Subcutaneous abdominal adipose tissue (tissue), 5 donors: ENCODE results near the gene NR5A1.

Experiments
- H3K27ac ChIP-seq: one replicate; pipeline ENCODE4 v1.7.0; 2013; ENCODE audit warnings: low read depth, mild to moderate bottlenecking, inconsistent platforms, low read length, moderate library complexity
- H3K27me3 ChIP-seq, 5 donors: one replicate each; pipeline ENCODE4 v1.7.0; 2013; ENCODE audit warnings: low read length in 5 of 5, inconsistent platforms in 1 of 5; ENCODE audit not compliant: control insufficient read depth in 5 of 5, insufficient read depth in 4 of 5
- H3K36me3 ChIP-seq, 5 donors: one replicate each; pipeline ENCODE4 v1.7.0; 2013; ENCODE audit warnings: low read length in 5 of 5; ENCODE audit not compliant: control insufficient read depth in 5 of 5, insufficient read depth in 5 of 5
- H3K4me1 ChIP-seq, 5 donors: one replicate each; pipeline ENCODE4 v1.7.0; 2013; ENCODE audit warnings: low read length in 5 of 5, mild to moderate bottlenecking in 3 of 5, moderate library complexity in 1 of 5; ENCODE audit not compliant: control insufficient read depth in 5 of 5, insufficient read depth in 5 of 5
- H3K4me3 ChIP-seq, 5 donors: one replicate each; pipeline ENCODE4 v1.7.0; 2013; ENCODE audit warnings: low read length in 5 of 5, low read depth in 1 of 5
- H3K9ac ChIP-seq, 5 donors: one replicate each; pipeline ENCODE4 v1.7.0; 2013; ENCODE audit warnings: low read length in 5 of 5, mild to moderate bottlenecking in 4 of 5, moderate library complexity in 3 of 5
- H3K9me3 ChIP-seq, 5 donors: one replicate each; pipeline ENCODE4 v1.7.0; 2013; ENCODE audit warnings: low read length in 5 of 5; ENCODE audit not compliant: control insufficient read depth in 5 of 5
- donor health status: healthy.
- donor health status: healthy.
- donor health status: healthy.
- donor health status: healthy.
- donor health status: healthy.

NR5A1 gene

DNA sequence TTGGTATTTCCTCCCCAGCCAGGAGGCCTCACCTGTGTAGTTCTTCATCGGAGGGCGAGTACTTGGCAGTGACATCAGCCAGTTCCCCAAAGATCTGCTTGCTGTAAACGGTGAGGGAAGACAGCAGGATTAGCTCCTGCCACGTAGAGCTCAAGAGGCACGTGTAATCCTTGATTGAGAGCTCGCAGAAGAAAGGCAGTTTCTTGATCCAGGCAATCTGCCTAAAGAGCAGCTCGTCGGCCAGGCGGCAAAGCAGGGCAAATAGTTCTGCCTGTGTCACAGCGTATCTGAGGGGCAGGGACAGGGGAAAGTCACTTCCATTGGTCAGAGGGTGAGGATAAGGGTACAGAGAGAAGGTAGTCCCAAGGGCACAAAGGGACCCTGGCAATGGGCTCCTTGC lies 28.6 kb upstream of the NR5A1 start:
- Histone ChIP-seq H3K27ac (no peak overlapping the region), H3K4me3 (no peak overlapping the region), H3K4me1 (peaks cover 0 to 7% (median 0%) of the 10 kb centered on the region in 5 donors), H3K36me3 (no peaks in the 10 kb centered on the region), H3K9ac (no peak overlapping the region), H3K27me3 (no peaks in the 10 kb centered on the region), H3K9me3 (no peaks in the 10 kb centered on the region)

DNA sequence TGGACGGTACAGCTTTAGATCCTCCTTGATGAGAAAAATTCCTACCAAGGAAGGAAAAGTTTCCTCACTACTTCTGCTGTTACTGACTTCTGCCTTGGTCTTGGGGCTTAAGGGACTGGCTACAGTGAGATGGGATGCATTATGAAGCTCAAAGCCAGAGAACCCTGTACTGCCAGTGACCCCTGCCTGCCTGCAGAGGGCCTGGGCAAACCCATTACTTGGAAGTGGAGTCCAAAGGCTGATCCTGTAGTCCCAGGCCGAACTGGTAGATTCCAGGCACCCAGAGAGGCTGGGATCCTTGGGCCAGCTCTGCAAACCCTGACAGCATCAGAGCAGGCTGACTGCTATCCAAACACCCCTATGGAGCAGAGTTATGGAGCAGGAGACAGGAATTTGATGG lies 25.7 kb upstream of the NR5A1 start:
- Histone ChIP-seq H3K4me3 (no peak overlapping the region), H3K4me1 (peaks cover 0 to 7% (median 0%) of the 10 kb centered on the region in 5 donors), H3K9ac (no peak overlapping the region), H3K36me3 (no peaks in the 10 kb centered on the region), H3K27ac (no peak overlapping the region), H3K27me3 (no peaks in the 10 kb centered on the region), H3K9me3 (no peaks in the 10 kb centered on the region)

DNA sequence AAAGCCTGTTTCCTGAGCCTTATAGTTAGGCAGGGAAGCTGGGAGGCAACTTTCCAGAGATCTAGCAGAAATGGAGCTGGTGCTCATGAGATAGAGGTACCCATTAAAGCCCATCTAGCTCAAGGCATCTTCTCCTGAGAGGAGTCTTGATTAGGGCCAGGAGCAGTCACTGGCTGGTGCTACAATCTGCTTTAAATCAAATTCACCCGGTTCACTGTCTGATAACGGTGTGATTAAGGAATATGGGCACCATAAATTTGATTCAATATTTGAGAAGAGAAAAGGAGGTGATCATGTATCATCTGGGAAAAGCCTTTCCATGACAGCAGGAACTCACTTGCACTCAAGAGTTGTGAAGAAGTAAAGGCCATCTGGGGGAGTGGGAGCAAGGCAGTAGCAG lies 23.9 kb upstream of the NR5A1 start:
- Histone ChIP-seq H3K27ac (no peak overlapping the region), H3K9ac (no peak overlapping the region), H3K4me1 (no peaks in the 10 kb centered on the region), H3K27me3 (no peaks in the 10 kb centered on the region), H3K9me3 (no peaks in the 10 kb centered on the region), H3K4me3 (no peak overlapping the region), H3K36me3 (peaks cover 0 to 6% (median 0%) of the 10 kb centered on the region in 5 donors)

DNA sequence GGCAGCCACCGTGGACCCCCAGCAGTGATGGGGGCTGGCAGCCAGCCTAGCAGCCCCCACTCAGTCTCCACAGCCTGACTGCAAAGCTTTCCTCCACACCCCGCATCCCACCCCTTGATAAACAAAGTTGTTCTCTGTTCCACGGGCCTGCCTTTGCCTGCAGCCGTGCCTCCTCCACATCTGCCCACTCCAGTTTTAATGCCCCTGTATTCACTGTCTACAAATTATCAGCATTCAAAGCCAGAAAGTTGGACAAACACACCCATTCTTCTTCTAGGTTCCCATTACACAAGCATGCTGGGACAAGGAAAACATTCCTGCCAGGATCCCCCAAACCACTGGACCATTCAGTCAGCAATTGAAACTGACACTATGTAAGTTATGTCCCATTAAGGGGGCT lies 23.0 kb upstream of the NR5A1 start:
- Histone ChIP-seq H3K36me3 (peaks cover 0 to 7% (median 0%) of the 10 kb centered on the region in 5 donors), H3K9me3 (no peaks in the 10 kb centered on the region), H3K27me3 (no peaks in the 10 kb centered on the region), H3K4me1 (no peaks in the 10 kb centered on the region), H3K9ac (no peak overlapping the region), H3K4me3 (no peak overlapping the region), H3K27ac (no peak overlapping the region)

DNA sequence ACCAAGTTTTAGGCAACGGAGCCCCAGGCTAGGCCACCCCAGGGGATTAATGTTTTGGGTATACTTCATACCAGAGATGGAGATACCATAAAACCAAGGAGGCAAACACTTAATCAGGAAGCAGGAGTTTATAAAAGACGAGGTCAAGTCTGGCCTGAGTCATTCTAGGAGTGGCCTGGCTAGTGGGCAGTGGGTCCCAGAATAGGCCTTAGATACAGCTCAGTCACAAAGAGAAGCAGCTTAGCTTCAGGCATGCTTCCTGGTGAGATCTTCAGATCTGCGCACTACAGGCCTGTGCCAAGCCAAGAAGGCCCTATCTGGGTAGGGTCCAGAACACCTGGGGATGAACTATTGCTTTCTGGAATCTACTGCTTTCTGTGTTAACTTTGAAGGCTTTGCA lies 20.6 kb upstream of the NR5A1 start:
- no peak overlapping the region for H3K27ac ChIP-seq
- no peak overlapping the region for H3K4me3 ChIP-seq
- peaks cover 0 to under 1% (median 0%) of the 10 kb centered on the region in 5 donors for H3K27me3 ChIP-seq
- no peaks in the 10 kb centered on the region for H3K4me1 ChIP-seq
- no peaks in the 10 kb centered on the region for H3K9me3 ChIP-seq
- H3K36me3 ChIP-seq, result peaks cover 0 to 7% (median 0%) of the 10 kb centered on the region in 5 donors
- H3K9ac ChIP-seq, result no peak overlapping the region

DNA sequence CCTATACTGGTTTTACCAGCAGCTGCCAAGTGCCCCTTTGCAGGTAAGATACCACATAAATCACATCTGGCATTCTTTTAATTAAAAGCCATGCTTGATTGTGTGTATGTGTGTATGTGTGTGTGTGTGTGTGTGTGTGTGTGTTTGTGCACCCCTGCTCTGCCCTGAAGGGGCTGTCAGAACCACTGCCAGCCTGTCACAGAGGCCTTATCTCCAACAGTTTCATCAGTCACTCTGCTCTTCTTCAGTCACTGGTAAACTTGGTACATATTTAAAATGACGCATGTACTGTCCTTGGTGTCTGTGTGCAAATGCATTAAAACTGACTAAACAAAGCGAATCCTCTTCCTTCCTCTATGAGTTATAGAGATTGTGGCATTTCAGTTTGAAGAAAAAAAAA lies 19.0 kb upstream of the NR5A1 start:
- H3K27me3 ChIP-seq, result peaks cover 0 to 4% (median 0%) of the 10 kb centered on the region in 5 donors
- H3K4me3 ChIP-seq, result no peak overlapping the region
- H3K36me3 ChIP-seq, result peaks cover 0 to 12% (median 0%) of the 10 kb centered on the region in 5 donors
- H3K9ac ChIP-seq, result no peak overlapping the region
- no peak overlapping the region for H3K27ac ChIP-seq
- no peaks in the 10 kb centered on the region for H3K9me3 ChIP-seq
- H3K4me1 ChIP-seq, result no peaks in the 10 kb centered on the region

DNA sequence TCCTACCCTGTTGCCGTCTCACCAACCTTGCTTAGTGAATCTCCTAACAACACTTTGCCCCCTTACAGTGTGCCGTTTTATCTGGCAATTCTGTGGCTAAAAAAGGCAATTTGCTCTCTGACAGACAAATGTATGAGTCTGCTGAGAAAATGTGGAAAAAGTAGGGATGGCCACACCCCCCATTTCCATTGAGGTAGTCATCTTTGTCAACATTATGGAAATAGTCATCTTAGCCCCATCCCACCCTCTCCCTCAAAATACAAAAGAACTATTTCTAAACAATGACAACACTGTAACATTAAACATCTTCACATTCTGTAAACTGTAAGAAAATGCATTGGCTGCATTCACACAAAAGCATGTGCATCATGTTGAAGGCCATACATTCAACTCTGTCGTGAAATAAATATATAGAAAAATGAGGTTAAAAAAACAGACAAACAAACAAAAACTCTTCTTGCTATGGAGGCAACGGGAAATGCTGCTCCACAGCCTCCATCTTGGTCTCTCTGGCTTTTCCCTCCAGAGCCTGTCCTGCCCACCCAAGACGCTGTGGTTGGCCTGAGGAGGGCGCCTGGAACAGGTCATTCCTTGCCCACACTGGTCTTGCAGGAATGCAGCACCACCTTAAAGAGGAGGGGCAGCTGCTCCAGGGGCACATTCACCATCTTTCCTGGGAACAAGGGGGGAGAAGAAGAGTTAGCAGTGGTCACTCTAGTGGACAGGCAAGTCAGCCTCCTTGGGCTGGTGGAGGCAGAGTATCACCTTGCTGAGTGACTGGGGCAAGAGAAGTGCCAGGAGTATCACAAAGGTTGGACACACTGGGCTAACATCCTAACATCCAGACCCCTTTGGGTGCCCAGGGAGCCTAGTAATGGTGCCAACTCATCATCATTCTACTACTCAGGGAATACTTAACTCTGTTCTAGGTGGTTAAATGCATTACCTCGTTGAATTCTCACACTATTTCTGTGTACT lies 15.2 kb upstream of the NR5A1 start:
- Histone ChIP-seq H3K9me3 (no peaks in the 10 kb centered on the region), H3K27ac (no peak overlapping the region), H3K27me3 (peaks cover 0 to 4% (median 4%) of the 10 kb centered on the region in 5 donors), H3K4me3 (no peak overlapping the region), H3K9ac (no peak overlapping the region), H3K4me1 (no peaks in the 10 kb centered on the region), H3K36me3 (peaks cover 0 to 15% (median 0%) of the 10 kb centered on the region in 5 donors)

DNA sequence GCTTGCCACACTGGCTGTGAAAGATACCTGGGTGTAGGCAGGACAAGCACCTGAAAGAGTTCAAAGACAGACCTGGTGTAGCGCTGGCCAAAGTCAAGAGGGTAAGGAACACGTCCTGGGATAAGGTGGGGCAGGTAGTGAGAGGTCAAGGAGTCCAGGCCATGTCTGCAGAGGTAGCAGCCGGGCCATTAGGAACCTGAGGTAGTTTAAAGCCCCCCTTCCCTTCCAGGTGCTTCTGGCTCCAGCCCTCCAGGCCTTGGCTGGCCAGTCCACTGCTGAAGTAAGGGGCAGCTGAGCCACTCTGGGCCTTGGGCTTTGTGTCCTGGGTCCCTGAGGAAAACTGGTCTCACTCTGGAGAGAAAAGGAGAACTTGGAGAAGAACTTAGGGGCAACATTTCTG lies 13.9 kb upstream of the NR5A1 start:
- Histone ChIP-seq H3K27ac (no peak overlapping the region), H3K4me3 (no peak overlapping the region), H3K27me3 (peaks cover 0 to 4% (median 4%) of the 10 kb centered on the region in 5 donors), H3K9me3 (no peaks in the 10 kb centered on the region), H3K9ac (no peak overlapping the region), H3K4me1 (no peaks in the 10 kb centered on the region), H3K36me3 (peaks cover 0 to 9% (median 0%) of the 10 kb centered on the region in 5 donors)

DNA sequence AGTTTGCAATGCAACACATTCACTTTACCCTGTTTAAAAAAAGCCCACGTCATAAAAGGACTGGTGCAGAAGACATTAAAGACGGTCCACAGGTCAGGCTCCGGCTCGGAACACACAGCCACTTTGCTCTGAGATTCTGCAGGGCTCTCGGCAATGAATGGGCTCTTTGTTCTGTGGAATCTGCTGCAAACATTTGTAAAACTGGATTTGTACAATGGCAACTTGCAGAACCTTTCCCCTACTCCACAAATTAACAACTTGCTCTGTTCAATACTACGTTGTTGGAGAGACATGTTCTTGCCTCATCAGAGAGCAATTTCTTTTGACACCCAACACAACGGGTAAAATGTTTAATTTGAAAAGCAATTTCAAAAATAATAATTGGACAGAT lies 13.0 kb upstream of the NR5A1 start:
- H3K27ac ChIP-seq, result no peak overlapping the region
- H3K4me3 ChIP-seq, result no peak overlapping the region
- peaks cover 0 to 8% (median 0%) of the 10 kb centered on the region in 5 donors for H3K36me3 ChIP-seq
- no peak overlapping the region for H3K9ac ChIP-seq
- no peaks in the 10 kb centered on the region for H3K9me3 ChIP-seq
- peaks cover 0 to 4% (median 4%) of the 10 kb centered on the region in 5 donors for H3K27me3 ChIP-seq
- H3K4me1 ChIP-seq, result no peaks in the 10 kb centered on the region

DNA sequence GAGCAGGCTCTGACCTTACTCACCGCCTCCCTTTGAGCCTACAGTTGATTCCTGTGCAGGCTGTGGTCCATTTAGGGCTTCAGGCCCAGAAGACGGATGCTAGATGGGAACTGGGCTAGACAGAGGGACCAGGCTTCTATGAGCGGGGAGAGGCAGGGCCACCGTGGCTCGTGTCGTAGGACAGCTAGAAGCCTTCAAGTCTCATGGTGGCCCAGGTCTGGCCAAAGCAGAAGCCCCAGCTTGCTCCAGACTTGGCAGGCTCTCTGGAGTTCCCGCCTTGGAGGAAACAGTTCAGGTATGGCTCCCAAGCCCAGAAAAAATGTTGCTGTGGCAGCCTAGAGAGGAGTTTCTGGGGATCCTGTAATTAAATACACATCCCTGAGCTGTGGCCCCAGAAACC lies 10.9 kb upstream of the NR5A1 start:
- H3K27me3 ChIP-seq, result peaks cover 0 to 13% (median 4%) of the 10 kb centered on the region in 5 donors
- no peaks in the 10 kb centered on the region for H3K9me3 ChIP-seq
- no peak overlapping the region for H3K27ac ChIP-seq
- H3K9ac ChIP-seq, result no peak overlapping the region
- peaks cover 0 to 3% (median 0%) of the 10 kb centered on the region in 5 donors for H3K4me1 ChIP-seq
- no peak overlapping the region for H3K4me3 ChIP-seq
- H3K36me3 ChIP-seq, result peaks cover 0 to 8% (median 0%) of the 10 kb centered on the region in 5 donors
